A549 treated with AZD2906 at 1 μM for 4 hours (cell line): ENCODE data around the gene CCNB1IP1. TPM values are rescaled to one million over a fixed set of nuclear protein-coding genes. Genes with fewer than 3 reads are reported as not detected.

Experiments
- total RNA-seq: library from RNA; stranded (reverse); fragments of 200-300 nt; extraction: Qiagen RNA extraction; gene quantifications from 5 replicates; pipeline ENCODE4 v1.2.3, GENCODE V29; 2022

CCNB1IP1 gene
- total RNA-seq: 35.9 to 43.6 TPM (median 38.6 TPM) in 5 replicates

GRCh38 chr14:20332788-20333493 lies at the start of gene CCNB1IP1:
TSS of gene CCNB1IP1 (minus strand) at chr14:20333279. CDS start at chr14:20316523, 16,756 bp downstream.

GRCh38 chr14:20343092-20343861 lies 10.2 kb upstream of the CCNB1IP1 start, which contains the start of gene PARP2:
TSS of gene PARP2 (plus strand) at chr14:20343635. CDS start at chr14:20343642, 7 bp downstream.

GRCh38 chr14:20305265-20306078 lies 27.6 kb downstream of the CCNB1IP1 start, which contains the start of gene TTC5:
TSS of gene TTC5 (minus strand) at chr14:20305951. CDS start at chr14:20305937, 14 bp downstream.

Other genes with a start within 250 kb of the CCNB1IP1 start
- not detected in 5 replicates for gene OR4K17, start 222.5 kb downstream of the CCNB1IP1 start, total RNA-seq
- gene OR4N5, start 194.5 kb downstream of the CCNB1IP1 start, total RNA-seq: not detected in 5 replicates
- not detected in 5 replicates for gene OR11G2, start 142.4 kb downstream of the CCNB1IP1 start, total RNA-seq
- not detected in 5 replicates for gene OR11H6, start 109.6 kb downstream of the CCNB1IP1 start, total RNA-seq
- gene OR11H7, start 104.3 kb downstream of the CCNB1IP1 start, total RNA-seq: not detected in 5 replicates
- gene OR11H4, start 94.0 kb downstream of the CCNB1IP1 start, total RNA-seq: not detected in 5 replicates
- 15.5 to 26.0 TPM (median 17.3 TPM) in 5 replicates for gene TTC5, start 27.3 kb downstream of the CCNB1IP1 start, total RNA-seq
- gene PARP2, start 10.4 kb upstream of the CCNB1IP1 start, total RNA-seq: 17.3 to 21.2 TPM (median 18.9 TPM) in 5 replicates
- gene TEP1, start 80.2 kb upstream of the CCNB1IP1 start, total RNA-seq: 8.7 to 9.7 TPM (median 9.3 TPM) in 5 replicates
- 0.01 to 0.03 TPM (median 0.02 TPM) in 4 of 5 replicates, not detected in the other for gene KLHL33, start 102.9 kb upstream of the CCNB1IP1 start, total RNA-seq
- gene OSGEP, start 121.5 kb upstream of the CCNB1IP1 start, total RNA-seq: 23.5 to 26.9 TPM (median 24.8 TPM) in 5 replicates
- gene APEX1, start 121.9 kb upstream of the CCNB1IP1 start, total RNA-seq: 252 to 268 TPM (median 254 TPM) in 5 replicates
- 26.9 to 38.5 TPM (median 31.7 TPM) in 5 replicates for gene PIP4P1, start 128.2 kb upstream of the CCNB1IP1 start, total RNA-seq
- 130 to 158 TPM (median 135 TPM) in 5 replicates for gene PNP, start 136.1 kb upstream of the CCNB1IP1 start, total RNA-seq
- 0.13 to 0.39 TPM (median 0.25 TPM) in 5 replicates for gene RNASE10, start 172.3 kb upstream of the CCNB1IP1 start, total RNA-seq
- gene RNASE9, start 227.8 kb upstream of the CCNB1IP1 start, total RNA-seq: not detected in 5 replicates